Stimulated activated naive CD8-positive, alpha-beta T cell treated with anti-CD3 and anti-CD28 coated beads, Interleukin-15, amount 100 ng/mL, for 72 hours (primary cell): Measurements from ENCODE around the gene CCDC74A.
"Not testable (repeated sequence)": the region's sequence is repeated elsewhere in the genome, so short reads cannot be mapped to it uniquely, and the experiment has no call there.

Source experiments
- ATAC-seq: fragments of 150-1000 bp; cut with Tn5 transposase; 2 replicates; pipeline ENCODE4 v1.10.0; 2021; ENCODE audit warnings: mild to moderate bottlenecking, moderate library complexity
- DNase-seq, 2 donors: peaks; one replicate each; pipeline ENCODE4 v3.0.0; 2021 to 2022
- H3K27ac Mint-ChIP-seq, 2 donors: one replicate each; pipeline ENCODE4 v1.8.0; 2022; ENCODE audit warnings: mild to moderate bottlenecking in 2 of 2, mixed read lengths in 2 of 2, moderate library complexity in 2 of 2
- H3K27me3 Mint-ChIP-seq: one replicate; pipeline ENCODE4 v1.8.0; 2022; ENCODE audit warnings: mixed read lengths
- H3K4me1 Mint-ChIP-seq: one replicate; pipeline ENCODE4 v1.8.0; 2022; ENCODE audit warnings: mild to moderate bottlenecking, mixed read lengths
- H3K4me3 Mint-ChIP-seq, 2 donors: one replicate each; pipeline ENCODE4 v1.8.0; 2022; ENCODE audit warnings: mild to moderate bottlenecking in 2 of 2, mixed read lengths in 2 of 2, moderate library complexity in 1 of 2
- H3K9me3 Mint-ChIP-seq, 2 donors: one replicate each; pipeline ENCODE4 v1.8.0; 2022; ENCODE audit warnings: mixed read lengths in 2 of 2

CCDC74A gene

DNA sequence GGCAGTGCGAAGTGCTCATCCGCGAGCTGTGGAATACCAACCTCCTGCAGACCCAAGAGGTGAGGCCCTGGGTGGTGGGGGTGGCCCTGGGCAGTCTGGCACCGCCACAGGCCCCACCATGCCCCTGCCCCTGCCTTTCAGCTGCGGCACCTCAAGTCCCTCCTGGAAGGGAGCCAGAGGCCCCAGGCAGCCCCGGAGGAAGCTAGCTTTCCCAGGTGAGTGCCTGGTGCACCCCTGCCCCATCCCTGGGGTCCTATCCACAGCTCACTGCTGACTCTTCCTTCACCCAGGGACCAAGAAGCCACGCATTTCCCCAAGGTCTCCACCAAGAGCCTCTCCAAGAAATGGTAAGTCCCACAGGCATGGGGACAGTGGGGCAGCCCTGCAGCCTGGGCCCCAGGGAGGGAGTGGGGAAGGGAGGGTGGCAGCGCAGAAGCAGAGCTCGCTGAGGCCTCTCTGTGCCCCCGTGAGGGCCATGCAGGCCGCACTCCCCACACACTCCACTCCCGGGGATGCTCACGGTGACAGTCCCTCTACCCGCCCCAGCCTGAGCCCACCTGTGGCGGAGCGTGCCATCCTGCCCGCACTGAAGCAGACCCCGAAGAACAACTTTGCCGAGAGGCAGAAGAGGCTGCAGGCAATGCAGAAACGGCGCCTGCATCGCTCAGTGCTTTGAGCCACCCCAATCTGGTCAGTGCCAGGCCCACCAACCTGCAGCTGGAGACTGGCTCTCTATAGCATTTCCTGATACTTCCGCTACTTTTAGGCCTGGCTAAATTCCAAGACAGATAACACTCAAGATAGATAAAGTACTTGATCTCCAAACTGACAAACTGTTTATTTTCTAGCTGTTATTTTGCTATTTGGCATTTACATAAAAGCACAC, 5.3 kb downstream of the CCDC74A start:
- DNase-seq, H3K9me3 Mint-ChIP-seq, H3K27ac Mint-ChIP-seq, H3K4me3 Mint-ChIP-seq, H3K27me3 Mint-ChIP-seq: not testable (repeated sequence)
- H3K4me1 Mint-ChIP-seq: peaks cover 20% of the 10 kb centered on the region
- ATAC-seq: peak; percentile 11

DNA sequence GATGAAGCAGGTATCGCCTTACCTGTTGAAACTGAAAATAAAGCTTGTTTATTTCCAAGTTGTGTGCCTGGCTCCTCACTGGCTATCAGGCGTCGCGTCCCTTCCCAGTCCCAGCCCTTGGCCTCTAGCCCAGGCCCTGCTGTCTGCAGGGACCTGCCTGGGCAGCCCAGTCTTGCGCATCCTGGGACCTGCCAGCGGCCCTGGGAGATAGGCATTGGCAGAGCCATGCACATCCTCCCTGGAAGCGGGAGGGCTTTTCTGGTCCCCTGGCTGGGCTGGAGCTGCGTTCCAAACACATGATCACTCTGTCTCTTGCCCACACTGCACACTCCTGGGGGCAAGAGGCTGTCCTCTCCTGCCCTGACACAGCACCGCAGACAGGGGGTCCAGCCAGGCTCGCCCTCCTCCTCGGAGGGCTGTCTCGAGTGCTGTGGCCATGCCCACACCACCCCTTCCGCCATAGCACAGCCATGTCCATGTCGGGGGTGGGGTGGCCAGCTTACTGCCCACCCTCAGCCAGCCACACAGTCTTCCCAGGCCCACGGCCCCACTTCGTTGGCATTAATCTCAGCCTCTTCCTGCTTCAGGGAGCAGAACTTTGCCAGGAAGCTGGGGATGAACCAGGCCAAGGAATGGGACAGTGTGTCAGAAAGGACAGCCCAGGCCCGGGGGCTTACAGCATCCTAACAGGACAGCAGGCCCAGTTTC, 6.1 kb downstream of the CCDC74A start:
- not testable (repeated sequence) for DNase-seq, H3K9me3 Mint-ChIP-seq, H3K27ac Mint-ChIP-seq, ATAC-seq, H3K4me3 Mint-ChIP-seq, H3K27me3 Mint-ChIP-seq
- H3K4me1 Mint-ChIP-seq: peaks cover 14% of the 10 kb centered on the region

DNA sequence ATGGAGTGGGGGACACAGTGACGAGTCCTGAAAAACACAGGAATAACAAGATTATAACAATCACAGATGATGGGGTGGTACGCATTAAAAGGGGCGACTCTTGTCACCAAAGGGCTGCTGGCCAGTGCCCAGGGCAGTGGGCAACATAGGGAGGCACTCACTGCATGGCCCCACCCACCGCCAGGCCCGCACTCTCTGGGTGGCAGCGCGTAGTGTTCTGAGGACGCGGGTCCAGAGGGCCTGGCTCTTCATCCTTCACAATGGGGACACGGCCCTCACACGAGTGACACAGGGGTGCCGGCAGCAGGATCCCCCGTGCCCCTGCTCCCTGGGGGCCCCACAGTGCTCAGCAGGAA, 6.6 kb downstream of the CCDC74A start:
- not testable (repeated sequence) for H3K27ac Mint-ChIP-seq, DNase-seq, H3K9me3 Mint-ChIP-seq, H3K4me3 Mint-ChIP-seq, H3K4me1 Mint-ChIP-seq, H3K27me3 Mint-ChIP-seq
- peak; percentile 7 for ATAC-seq

DNA sequence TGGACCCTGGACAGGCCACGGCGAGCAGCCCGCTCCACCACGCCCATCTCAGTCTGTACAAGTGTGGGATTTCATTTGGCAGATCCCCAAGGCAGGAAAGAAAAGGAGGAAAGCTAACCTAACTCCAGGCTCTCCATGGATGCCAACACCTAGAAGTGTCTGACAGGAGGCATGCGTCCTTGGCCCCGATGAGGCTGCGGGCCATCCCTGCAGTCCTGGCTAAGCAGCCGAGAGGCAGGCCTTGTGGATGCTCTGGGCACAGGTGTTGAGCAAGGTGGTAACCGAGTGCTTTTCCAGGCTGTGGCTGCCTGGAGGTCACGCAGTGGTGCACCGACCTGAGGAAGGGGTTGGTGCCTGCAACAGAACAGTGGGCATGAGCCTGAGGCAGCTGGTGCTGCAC, 7.3 kb downstream of the CCDC74A start:
- not testable (repeated sequence) for H3K27ac Mint-ChIP-seq, H3K4me3 Mint-ChIP-seq, DNase-seq, H3K9me3 Mint-ChIP-seq, H3K27me3 Mint-ChIP-seq, ATAC-seq, H3K4me1 Mint-ChIP-seq

- ATAC-seq (no peak), DNase-seq (no peak)
- Mint-ChIP-seq H3K4me3 (no peak overlapping the region), H3K9me3 (no peaks in the 10 kb centered on the region), H3K27me3 (no peaks in the 10 kb centered on the region), H3K4me1 (no peaks in the 10 kb centered on the region), H3K27ac (peak overlapping the region in 1 of 2 donors; percentile 54)
Observed at GRCh38 chr2:131535526-131535925, 7.8 kb downstream of the CCDC74A start.

DNA sequence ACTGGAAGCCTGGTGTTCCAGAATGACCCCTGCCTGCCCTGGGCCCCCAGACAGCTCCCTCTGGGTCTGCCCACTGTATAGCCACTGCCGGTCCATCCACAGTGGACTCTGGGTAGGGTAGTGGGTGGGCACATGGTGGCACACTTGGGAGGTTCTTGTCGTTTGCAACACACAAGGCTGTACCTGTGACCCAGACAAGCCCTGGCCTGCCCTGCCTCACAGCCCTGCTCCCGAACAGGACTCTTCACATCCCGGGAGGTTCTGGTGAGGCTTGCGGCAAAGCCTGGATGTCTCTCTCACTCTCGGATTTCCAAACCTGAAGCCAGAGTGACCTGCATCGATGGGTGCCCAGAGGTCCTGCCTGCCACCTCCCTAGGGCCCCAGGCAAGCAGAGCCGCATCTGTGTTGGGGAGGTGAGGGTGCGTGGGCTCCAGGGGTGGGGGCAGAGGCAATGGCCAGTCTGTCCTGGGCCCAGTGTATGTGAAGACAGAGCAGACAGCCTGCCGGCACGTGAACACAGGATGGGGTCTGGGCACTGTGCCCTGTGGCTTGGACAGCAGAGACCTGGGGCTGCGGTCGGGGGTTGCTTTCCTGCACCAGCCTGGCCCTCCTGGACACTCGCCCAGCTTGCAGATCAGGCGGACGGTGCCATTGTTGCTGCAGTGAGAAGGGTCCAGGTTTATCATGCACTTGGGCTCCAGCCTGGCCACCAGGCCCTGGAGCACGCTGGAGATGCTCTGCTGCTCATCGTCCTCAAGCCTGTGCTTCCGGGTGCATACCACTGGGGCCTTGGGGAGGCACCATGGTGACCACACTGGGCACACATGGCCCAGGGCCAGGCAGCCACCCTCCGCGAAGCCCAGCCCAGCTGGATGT, 8.5 kb downstream of the CCDC74A start:
- not testable (repeated sequence) for H3K4me1 Mint-ChIP-seq

DNA sequence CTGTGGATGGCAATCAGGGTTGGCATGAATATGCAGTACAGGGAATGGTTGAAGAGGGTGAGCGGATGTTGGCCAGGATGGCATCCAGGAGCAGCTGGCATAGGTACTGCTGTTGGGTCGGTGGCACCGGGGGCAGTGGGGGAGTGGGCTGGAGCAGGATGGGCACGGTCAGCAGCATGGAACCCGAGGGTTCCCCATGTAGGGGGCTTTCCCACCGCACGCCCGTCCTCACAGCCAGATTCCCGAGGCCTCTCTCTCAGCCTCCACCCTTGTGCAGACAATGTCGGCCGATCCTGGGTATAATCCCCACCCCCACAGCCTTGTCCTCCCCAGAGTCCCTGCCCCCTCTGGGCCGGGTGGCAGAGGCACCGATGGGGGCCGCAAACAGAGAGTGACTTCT, 9.2 kb downstream of the CCDC74A start:
- H3K27me3 Mint-ChIP-seq, H3K9me3 Mint-ChIP-seq, H3K27ac Mint-ChIP-seq, DNase-seq, ATAC-seq, H3K4me1 Mint-ChIP-seq, H3K4me3 Mint-ChIP-seq: not testable (repeated sequence)

More for the DNA sequence above, 8.5 kb downstream of the CCDC74A start:
- not testable (repeated sequence) for H3K27ac Mint-ChIP-seq, ATAC-seq, DNase-seq, H3K27me3 Mint-ChIP-seq, H3K4me3 Mint-ChIP-seq, H3K9me3 Mint-ChIP-seq

DNA sequence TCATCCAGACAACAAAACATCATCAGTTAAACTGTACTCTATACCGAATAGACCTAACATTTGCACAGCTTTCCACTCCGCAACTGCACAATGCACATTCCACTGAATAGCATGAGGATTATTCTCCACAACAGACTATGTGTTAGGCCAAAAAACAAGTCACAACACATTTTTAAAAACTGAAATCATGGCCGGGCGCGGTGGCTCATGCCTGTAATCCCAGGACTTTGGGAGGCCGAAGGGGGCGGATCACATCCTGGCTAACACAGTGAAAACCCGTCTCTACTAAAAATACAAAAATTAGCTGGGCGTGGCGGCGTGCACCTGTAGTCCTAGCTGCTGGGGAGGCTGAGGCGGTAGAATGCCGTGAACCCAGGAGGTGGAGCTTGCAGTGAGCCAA, 11.2 kb downstream of the CCDC74A start:
- DNase-seq, ATAC-seq, H3K4me3 Mint-ChIP-seq, H3K27me3 Mint-ChIP-seq, H3K27ac Mint-ChIP-seq, H3K9me3 Mint-ChIP-seq, H3K4me1 Mint-ChIP-seq: not testable (repeated sequence)

- no peak overlapping the region for H3K4me3 Mint-ChIP-seq
- no peak overlapping the region for H3K27ac Mint-ChIP-seq
- H3K27me3 Mint-ChIP-seq: no peaks in the 10 kb centered on the region
- ATAC-seq (no peak), DNase-seq (no peak)
- peaks cover 0 to 4% of the 10 kb centered on the region in 2 donors for H3K9me3 Mint-ChIP-seq
- no peaks in the 10 kb centered on the region for H3K4me1 Mint-ChIP-seq
Observed at GRCh38 chr2:131542438-131543384, 15.0 kb downstream of the CCDC74A start.

DNA sequence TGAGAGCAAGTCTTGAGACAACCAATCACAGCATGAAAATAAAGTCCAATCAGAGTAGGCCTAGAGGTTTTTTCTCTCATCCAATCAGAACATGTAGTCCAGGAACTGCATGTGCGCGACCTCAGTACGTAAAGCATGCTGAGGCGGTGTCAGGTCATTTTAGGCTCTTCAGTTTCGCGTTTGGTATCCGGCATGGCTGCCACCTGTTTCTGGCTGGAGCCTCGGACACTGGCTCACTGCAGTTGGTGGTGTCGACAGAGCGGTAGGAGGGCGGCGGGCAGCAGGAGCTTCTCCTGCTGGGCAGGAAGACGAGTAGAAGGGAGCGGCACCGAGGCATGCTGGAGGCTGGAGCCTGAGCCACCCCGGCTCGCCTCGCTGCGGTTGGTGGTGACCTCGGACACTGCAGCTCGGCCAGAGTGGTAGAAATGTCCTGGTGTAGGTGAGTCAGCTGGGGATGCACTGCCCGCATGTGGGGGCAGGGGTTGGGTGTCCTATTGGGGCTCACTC, 15.8 kb downstream of the CCDC74A start:
- H3K27me3 Mint-ChIP-seq: no peaks in the 10 kb centered on the region

DNA sequence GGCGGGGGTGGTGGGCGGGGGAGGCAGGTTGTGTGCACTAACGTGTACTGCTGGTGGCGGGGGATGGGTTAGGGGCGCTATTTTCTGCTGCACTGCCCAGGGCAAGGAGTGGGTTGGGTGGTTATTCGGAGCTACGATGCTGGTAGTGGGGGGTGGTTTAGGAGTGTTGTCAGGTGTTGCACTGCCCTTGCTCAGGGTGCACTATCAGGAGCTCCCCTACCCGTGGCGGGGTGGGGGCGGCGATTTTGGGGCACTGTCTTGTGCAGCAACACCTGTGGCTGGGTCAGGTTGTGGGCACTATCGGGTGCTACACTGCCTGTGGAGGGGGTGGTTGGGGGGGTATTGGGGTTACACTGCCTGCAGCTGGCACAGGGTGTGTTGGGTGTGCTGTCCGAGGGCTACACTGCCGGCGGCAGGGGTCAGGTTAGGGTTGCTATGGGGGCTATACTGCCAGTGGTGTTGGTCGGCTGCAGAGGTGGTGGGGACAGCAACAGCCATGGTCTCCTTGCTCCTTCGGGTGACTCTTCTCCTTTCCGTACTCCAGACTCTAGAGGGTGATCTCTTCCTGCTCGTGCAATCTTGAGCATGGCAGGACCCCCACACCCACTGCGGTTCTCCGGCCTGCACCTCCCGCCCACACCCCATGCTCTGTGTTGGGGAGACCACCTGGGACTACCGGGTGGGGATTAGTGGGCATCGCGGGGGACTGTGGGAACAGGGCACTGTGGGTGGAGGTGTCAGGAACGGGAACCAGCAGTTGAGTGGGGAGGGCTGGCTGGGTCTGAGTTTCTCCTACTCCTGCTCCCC, 16.5 kb downstream of the CCDC74A start:
- ATAC-seq: peak; percentile 62
- not testable (repeated sequence) for H3K9me3 Mint-ChIP-seq, H3K4me1 Mint-ChIP-seq, H3K4me3 Mint-ChIP-seq, H3K27ac Mint-ChIP-seq, H3K27me3 Mint-ChIP-seq, DNase-seq

More for the DNA sequence above, 15.8 kb downstream of the CCDC74A start:
- Mint-ChIP-seq H3K9me3 (peaks cover 0 to 4% of the 10 kb centered on the region in 2 donors), H3K4me1 (no peaks in the 10 kb centered on the region), H3K4me3 (no peak overlapping the region), H3K27ac (no peak overlapping the region)
- DNase-seq (no peak), ATAC-seq (no peak)

- not testable (repeated sequence) for H3K27me3 Mint-ChIP-seq, DNase-seq, H3K4me3 Mint-ChIP-seq, H3K9me3 Mint-ChIP-seq, H3K27ac Mint-ChIP-seq, H3K4me1 Mint-ChIP-seq
- ATAC-seq: peak; percentile 37
Observed at GRCh38 chr2:131544813-131545165, 17.1 kb downstream of the CCDC74A start.

- Mint-ChIP-seq H3K4me1 (no peaks in the 10 kb centered on the region), H3K27me3 (peaks cover 36% of the 10 kb centered on the region), H3K4me3 (no peak overlapping the region), H3K27ac (no peak overlapping the region), H3K9me3 (no peaks in the 10 kb centered on the region)
- DNase-seq: no peak
- ATAC-seq: no peak
Observed at GRCh38 chr2:131552871-131553270, 25.2 kb downstream of the CCDC74A start.

- H3K9me3 Mint-ChIP-seq: no peaks in the 10 kb centered on the region
- ATAC-seq (no peak), DNase-seq (no peak)
- no peak overlapping the region for H3K4me3 Mint-ChIP-seq
- no peak overlapping the region for H3K27ac Mint-ChIP-seq
- peaks cover 41% of the 10 kb centered on the region for H3K27me3 Mint-ChIP-seq
- H3K4me1 Mint-ChIP-seq: no peaks in the 10 kb centered on the region
Observed at GRCh38 chr2:131556998-131557397, 29.3 kb downstream of the CCDC74A start.
